CD4-positive, alpha-beta T cell treated with Interleukin-12 subunit alpha and Interleukin-12 subunit beta, for 1 hour (primary cell): ENCODE measurements around the gene VEPH1.
"Not testable (repeated sequence)": the region's sequence is repeated elsewhere in the genome, so short reads cannot be mapped to it uniquely, and the experiment has no call there.

ENCODE experiments used
- DNase-seq: peaks from one replicate; pipeline ENCODE4 v3.0.0-alpha.2; 2020

VEPH1 gene

DNA sequence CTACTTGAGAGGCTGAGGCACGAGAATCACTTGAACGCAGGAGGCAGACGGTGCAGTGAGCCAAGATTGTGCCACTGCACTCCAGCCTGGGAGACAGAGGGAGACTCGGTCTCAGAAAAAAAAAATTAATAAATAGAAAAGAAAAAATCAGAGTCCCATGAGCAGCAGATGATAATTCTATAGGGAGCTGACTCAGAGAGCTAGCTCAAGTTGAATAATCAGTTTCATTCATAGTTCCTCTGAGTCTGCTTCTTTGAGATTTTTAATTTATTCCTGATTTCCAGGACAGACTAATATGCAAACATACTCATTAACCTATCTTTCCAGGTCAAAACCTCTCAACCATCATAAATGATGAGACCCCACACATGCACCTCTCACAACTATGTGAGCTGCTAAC, 121.6 kb downstream of the VEPH1 start:
- no peak for DNase-seq

DNA sequence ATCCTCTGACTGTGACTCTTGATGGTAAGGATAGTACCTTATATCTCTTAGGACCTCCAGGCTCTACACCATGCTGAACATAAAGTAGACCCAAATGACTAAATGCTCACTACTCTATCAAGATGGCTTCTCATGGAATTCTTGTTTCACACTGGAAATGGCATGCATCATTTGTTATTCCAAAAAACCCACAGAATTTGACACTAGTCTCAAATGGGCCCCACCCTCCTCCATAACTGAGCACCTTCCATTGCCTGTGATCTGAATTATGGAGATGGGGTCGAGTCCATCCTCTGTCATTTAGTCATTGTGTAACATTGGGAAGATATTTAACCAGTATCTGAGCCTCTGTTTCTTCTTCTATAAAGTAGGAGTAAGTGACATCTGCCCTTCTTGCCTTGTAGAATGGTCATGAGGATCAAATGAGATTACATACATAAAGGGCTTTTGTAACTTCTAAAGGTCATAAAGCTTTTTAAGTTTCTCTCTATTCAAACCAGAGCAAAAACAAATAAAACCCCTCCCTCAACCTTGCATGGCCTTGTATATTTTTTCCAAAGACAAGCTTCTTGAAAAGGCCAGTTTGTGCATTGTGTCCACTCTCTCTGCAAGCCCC, 123.6 kb downstream of the VEPH1 start:
- DNase-seq: no peak

DNA sequence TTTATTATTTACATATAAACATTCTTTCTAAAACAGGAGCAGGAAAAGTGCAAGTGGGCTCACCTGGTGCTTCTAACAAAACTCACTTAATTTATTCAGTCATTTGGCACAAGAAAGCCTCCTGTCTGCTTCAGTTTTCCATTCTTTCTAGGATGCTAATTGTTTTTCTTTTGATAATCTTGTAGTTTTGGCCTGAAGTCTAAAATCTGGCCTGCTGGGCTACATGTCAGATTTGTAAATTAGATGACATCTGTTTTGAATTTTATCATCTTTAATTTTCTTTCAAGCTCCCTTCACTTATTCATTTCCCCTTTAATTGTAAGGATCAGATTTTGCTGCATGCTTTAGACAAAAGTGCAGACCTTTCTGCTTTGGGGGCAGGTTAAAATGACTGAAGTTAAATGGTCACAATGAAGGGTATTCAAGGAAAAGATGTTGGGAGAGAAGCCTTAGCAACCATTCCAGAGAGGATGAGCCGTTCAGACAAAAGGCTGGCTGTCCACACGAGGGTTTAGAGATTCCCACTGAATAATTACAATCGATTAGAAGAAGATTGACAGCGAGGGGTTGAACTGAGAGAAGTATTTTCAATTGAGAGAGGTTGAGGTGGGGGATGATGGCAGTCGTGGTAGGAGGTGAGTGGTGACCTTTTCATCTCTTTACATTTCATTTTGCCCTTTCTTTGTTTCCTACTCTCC, 126.5 kb downstream of the VEPH1 start:
- no peak for DNase-seq

DNA sequence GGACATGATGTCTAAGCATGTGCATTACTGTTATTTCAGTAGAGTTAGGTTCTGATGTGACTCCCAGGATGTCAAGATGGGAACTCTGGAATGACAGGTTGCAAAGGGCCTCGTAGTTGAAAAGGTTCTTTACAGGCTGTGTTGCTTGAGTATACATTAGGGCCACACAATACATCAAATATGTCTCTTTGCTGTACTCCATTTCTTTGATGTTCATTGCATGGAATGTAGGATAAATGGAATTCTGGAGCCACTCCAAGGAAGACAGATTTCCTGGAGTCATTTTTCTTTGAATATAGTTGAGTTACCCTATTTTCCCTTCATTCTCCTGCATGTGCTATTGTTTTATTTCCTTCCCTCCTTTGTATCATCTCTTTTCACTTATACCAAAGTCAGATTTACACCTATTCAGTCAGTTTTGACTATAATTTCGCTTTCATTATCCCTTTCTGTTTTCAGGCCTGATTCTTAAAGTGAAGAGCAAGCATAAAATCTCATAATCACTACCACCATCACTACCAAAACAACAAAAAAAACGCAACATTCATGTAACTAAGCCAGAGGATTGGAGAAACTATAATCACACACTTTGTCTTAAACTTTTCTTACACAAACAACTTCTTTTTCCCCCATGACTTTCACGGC, 127.8 kb downstream of the VEPH1 start:
- DNase-seq: no peak

DNA sequence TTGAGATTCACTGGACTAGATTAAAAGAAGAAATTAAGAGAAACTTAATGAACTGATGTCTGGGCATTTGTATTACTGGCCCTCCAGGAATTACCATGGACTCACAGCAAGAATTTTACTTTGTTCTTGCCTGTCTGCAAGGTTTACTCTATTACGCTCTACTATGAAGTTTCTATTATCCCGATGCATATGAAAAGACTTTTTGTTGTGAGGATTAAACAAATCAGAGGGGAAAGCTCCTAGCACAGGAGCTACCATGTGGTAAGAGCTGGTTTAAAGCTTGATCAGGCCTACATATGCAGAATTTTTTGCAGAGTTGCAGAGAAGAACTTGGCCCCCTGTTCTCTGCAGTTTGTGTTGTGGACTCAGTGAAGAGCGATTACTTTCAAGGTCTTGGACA, 128.3 kb downstream of the VEPH1 start:
- DNase-seq: no peak

DNA sequence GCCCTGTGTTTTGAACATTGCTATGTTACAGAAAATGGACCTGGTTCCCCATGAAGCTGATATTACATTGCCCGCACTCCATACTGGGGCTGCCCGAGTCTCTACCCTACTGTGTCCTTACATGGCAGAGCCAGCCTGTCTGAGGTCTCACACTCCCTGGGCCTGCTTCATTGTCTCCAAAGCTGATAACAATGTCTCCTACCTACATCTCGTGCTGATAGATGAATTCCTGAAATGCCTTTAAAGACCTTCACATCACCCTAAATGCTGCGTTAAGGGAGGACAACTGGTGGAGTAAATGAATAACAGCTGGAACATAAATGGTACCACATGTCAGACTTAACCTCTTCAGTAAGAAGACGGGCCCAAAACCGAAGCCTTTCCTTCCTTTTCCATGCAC, 129.4 kb downstream of the VEPH1 start:
- no peak for DNase-seq

DNA sequence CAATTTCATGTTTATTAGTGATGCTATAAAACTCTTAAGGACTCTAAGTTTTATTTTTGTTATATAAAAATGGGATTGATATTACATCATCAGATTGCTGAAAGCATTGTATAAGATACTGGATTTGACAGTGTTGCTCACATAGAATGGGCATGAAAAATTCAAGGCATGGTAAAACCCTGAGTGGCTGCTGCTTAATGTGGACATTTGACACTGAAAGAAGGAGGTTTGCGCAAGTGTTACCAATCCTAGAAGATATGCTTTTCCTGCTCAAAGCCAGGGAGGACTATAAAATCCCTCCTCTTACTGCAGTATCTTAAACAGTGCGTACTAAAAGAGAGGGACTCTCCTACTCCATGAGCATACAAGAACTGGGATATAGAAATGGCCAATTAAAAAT, 132.3 kb downstream of the VEPH1 start:
- no peak for DNase-seq

DNA sequence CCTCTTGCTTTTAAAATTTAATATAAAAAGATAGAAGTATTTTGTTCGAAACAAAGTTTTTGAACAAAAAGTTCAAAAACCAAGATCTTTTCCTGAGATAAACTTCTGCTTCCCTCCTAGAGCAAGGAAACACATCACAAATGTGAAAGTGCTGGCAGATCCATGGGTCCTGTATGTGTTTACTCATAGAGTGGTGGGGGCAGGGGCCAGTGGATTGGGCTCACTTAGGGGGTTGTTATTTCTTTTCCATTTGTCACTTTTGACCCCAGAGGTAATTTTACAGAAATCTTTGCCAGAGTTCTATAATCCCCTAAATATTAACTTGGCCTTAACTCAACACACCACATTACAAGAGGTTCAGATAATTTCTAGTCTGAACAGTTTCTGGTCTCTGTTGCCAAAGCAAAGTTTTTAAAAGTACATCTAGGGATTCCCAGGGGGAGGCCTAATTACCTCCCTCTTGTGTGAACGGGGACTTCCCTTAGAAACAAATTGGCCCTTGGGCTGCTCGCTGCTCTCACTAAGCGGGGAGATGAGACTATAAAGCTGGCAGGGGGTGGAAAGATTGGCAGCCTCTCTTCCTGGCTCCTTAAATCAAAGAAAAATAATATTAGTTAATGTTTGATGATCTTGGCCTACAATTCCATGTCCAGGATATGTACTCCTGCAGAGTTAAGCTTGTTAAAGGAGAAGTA, 133.3 kb downstream of the VEPH1 start:
- DNase-seq: no peak

DNA sequence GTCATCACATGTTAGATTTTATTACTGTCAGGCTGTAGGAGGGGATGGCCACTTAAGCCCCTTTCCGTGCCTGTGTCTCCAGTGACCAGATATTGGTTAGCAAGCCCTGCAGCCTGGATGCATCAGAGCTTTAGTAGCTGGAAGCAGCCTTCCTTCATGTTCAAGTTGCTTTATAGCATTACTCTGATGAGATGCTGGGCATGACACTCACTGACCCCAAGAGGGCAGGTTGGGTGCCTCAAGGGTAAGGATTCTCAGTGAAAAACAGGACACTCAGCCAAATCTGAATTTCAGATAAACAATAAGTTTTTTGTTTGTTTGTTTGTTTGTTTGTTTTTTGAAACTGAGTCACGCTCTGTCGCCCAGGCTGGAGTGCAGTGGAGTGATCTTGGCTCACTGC, 135.0 kb downstream of the VEPH1 start:
- no peak for DNase-seq

DNA sequence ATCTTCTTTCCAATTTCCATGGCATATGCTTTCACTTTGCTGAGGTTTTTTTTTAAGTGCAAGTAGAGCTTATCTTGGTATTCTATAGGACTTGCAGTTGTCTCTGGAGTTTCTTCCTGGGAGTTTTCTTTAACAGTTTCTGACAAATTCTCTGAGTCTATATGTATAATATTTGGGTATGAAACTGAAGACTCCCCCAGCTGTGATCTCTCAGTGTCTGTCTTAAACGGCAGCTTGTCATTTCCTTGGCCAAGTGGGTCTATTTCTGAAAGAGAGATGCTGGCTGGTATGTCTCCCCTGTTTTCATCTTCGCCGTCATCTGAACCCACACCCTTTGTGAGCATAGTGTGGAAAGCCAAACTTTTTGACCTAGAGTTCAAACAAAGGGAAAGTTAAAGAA, 139.8 kb downstream of the VEPH1 start:
- DNase-seq: no peak

DNA sequence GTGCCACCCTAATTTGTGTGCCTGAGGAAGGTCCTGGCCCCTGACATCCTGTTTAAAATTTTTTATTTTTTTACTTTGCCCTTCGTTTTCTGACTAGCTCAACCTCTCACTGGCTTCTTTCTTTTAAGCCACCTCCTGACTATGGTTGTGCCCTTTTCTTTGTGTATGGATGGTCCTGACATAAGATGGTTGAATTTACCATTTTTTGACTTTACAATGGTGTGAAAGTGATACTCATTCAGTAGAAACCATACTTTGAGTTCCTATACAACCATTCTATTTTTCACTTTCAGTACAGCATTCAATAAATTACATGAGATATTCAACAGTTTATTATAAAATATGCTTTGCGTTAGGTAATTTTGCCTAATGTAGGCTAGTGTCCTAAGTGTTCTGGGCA, 140.9 kb downstream of the VEPH1 start:
- DNase-seq: no peak

DNA sequence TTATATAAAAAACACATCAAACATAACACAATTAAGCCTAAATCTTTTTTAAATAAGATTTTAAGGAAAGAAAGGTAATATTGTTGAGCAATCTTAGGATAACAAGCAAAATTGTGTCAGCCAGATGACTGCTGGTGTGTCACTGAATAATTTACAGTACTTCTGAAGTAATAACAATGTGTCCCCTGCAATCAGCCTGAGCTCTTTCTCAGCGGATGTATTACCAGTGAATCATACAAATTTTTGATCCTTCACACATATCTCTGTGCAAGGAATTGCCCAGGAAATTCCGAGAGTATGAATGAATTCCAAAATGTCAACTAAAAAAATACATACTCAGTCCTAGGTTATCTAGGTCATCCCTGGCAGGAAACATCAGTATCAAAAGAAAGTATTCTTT, 143.2 kb downstream of the VEPH1 start:
- no peak for DNase-seq

DNA sequence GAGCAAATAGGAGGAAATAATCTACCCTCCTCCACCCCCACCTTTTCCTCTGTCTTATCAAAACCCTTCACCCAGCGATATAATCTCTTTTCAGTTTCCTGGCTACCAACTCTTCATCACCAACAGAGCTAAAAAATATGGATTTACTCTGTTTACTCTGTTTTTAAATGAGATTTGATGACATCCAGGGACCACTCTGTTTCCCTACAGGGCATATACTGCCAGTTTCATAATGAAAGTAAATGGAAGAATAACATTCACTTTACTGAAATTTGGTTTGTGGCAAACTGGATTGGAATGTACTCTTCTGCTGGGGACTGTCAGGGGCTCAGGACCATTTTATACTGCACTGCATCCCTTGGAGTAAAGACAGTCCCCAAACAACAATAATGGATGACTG, 146.7 kb downstream of the VEPH1 start:
- no peak for DNase-seq

DNA sequence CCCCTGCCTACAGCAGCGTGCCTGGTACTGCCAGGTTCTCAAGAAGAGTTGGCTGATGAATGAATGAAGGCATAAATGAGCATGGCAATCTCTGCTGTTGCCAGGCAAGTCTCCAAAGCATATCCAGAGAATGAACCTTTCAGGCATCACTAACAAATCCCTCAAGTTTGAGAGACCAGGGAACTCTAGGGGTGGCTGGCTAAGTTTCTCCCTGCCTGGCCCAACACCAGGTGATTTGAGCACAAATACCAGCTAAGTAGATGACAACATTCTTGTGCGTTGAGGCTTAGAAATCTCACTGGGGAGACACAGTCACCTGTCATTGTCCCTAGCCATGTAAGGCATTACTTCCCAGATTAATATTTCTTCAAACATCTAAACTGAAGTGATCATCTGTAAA, 147.9 kb downstream of the VEPH1 start:
- no peak for DNase-seq

DNA sequence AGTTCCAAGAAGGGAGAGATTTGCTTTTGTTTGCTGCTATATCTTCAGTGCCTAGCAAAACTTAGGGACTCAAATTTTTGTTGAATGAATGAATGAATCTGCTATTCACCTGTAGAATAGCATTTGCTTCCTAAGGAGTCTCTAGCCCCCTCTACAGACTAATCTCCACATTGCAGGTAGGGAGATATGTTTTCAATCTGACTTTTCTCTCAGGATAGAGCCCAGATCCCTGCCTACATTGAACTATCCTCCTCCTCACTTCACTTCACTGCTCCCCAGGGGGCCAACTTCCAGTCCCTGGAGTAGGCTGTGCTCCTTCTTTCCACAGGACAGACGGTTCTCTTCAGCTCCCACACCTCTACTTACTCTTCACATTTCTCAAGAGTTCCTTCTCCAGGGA, 148.5 kb downstream of the VEPH1 start:
- no peak for DNase-seq

DNA sequence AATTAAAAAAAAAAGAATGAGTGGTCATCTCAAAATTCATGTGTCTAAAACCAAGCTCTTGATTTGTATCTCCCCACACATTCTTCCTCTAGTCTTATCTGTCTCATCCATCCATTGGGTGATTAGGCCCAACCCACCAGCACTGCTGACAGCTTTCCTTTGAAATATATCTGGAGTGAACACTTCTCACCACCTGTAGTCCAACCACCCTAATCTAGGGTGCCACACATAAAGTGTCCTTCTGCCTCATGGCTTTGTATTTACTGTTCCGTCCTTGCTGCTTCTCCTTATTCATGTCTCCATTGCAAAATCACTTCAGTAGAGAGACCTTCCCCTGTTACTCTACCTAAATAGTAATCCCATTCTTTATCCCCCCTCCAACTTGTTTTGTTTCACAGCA, 149.0 kb downstream of the VEPH1 start:
- DNase-seq: no peak

DNA sequence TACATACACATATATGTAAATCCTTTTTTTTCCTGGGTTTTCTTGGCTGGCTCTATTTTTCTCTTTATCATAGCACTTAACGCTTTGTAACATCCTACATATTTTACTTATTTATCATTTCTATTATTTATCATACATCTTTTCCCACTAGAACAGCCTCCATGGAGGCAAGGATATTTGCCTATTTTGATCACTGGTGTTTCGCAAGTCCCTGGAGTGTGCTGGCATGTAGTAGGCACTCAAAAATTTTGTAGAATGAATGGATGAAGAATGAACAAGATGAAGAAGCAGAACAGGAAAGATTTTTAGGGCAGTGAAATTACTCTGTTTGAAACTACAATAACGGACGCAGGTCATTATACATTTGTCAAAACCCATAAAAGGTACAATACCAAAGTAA, 149.6 kb downstream of the VEPH1 start:
- no peak for DNase-seq

DNA sequence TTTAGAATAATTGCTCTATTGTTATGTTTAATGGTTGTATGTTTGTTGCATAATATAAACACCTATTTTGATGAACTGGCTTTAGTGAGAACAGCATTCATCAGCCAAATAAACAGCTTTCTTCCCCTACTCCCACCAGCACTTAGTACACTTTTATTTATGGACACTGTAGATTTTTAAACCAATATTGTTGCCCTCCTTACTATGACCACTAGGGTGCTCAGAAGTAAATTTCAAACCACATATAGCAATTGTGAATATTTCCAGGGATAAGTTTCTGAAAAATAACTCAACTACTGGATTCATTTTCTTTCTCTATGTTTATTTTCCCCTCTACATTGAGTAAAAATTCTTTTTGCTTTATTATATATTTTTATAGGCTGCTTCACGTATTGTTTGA, 151.2 kb downstream of the VEPH1 start:
- DNase-seq: no peak

DNA sequence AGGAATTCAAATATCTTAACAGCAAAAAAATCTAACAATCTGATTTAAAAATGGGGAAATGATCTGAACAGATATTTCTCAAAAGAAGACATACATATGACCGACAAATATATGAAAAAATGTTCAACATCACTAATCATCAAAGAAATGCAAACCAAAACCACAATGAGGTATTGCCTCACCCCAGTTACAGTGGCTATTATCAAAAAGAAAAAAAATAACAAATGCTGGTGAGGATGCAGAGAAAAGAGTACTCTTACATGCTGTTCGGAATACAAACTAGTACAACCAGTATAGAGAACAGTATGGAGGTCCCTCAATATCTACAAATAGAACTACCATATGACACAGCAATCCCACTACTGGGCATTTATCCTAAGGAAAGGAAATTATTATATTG, 152.6 kb downstream of the VEPH1 start:
- not testable (repeated sequence) for DNase-seq

DNA sequence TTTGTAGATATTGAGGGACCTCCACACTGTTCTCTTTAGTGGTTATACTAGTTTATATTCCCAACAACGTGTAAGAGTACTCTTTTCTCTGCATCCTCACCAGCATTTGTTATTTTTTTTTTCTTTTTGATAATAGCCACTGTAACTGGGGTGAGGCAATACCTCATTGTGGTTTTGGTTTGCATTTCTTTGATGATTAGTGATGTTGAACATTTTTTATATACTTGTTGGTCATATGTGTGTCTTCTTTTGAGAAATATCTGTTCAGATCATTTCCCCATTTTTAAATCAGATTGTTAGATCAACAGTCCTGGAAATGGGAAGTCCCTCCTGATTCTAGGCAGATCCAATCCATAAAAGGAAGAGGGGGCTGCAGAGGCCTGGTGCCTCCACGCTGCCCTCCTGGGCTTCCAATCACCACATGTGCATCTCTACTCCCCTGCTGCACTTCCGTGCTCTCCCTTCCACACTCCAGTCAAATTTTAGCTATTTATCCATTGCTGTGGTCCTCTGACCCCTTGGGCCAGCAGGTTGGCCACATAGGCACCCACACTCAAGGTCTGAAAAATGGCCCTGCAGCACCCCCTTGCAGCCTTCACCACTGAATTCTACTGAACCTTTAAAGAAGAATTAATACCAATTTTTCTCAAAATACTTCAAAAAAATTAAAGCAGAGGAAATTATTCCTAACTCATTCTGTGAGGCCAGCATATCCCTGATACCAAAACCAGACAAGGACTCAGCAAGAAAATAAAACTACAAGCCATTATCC, 154.7 kb downstream of the VEPH1 start:
- not testable (repeated sequence) for DNase-seq

DNA sequence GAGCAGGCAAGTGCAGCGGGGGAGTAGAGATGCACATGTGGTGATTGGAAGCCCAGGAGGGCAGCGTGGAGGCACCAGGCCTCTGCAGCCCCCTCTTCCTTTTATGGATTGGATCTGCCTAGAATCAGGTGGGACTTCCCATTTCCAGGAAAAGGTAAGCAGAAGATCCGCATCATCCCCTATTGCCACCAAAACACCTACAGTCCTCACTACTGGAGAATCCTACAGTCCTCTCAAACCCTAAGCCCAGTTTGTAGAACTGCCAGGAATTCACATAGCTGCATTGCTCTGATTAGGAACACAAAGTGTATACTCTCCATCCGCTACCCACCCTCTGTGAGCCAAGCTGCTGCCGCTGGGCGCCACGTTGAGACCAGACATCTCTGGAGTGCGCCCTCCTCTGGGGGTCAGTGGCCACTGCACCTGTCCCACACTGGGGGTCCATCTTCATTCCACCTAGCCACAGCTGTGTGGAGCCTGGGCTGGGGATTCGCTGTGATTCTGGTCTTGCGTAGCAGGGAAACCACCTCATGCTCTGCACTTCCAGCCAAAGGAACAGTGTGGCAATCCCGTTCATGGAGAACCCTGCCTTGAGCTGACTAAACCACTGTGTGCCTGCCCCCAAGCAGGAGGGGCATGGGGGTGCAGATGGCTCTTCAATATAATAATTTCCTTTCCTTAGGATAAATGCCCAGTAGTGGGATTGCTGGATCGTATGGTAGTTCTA, 155.5 kb downstream of the VEPH1 start:
- DNase-seq: no peak

DNA sequence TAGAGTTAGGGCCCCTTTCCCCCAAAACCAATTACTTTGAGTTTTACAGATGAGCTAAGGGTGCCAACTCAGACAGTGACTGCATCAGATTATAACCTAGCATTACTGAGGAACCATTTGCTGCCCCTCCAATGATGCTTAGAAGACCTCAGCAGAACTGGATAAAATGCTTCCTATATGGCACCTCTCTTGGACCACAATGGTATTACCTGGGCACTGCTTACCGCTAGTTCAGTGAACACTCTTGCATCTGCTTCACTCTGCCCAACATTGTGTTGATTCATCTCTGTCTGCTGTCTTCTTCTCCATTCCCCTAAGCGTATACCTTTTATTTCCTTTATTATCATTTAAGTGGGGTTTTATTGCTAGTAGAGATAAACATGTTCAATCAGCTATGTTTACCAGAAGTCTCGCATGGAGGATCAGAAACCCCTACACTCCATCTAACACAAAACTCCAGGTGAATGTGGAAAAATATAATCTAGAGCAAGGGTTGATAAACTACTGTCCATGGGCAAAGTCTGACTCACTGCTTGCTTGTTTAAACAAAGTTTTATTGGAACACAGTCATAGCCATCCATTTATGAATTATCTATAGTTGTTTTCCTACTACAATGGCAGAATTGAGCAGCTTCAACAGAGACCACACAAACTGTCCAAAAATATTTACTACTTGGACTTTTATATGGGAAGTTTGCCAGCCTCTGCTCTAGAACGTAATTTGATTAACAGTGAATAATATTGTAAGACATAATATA, 166.8 kb downstream of the VEPH1 start:
- DNase-seq: no peak
